HUES48 (cell line): Measurements from ENCODE around the gene ETV6.

ENCODE experiments used
- H3K27ac ChIP-seq: one replicate; pipeline ENCODE4 v1.7.0; 2013; ENCODE audit warnings: low read depth, low read length, inconsistent platforms
- H3K27me3 ChIP-seq: 2 replicates; pipeline ENCODE4 v1.6.1; 2013; ENCODE audit warnings: mild to moderate bottlenecking, low read length; ENCODE audit not compliant: control insufficient read depth, insufficient read depth
- H3K36me3 ChIP-seq: 2 replicates; pipeline ENCODE4 v1.6.1; 2013; ENCODE audit warnings: low read length; ENCODE audit not compliant: control insufficient read depth, insufficient read depth
- H3K4me1 ChIP-seq: 2 replicates; pipeline ENCODE4 v1.6.1; 2013; ENCODE audit warnings: mild to moderate bottlenecking, low read length; ENCODE audit not compliant: control insufficient read depth, insufficient read depth
- H3K4me3 ChIP-seq: 2 replicates; pipeline ENCODE4 v1.5.1; 2013; ENCODE audit warnings: mild to moderate bottlenecking, low read depth, low read length
- H3K9ac ChIP-seq: 2 replicates; pipeline ENCODE4 v1.6.1; 2013; ENCODE audit warnings: mild to moderate bottlenecking, low read depth, low read length, moderate library complexity
- H3K9me3 ChIP-seq: 2 replicates; pipeline ENCODE4 v1.6.1; 2013; ENCODE audit warnings: low read length; ENCODE audit not compliant: control insufficient read depth, insufficient read depth

ETV6 gene

GRCh38 chr12:11794751-11795150 lies 145.3 kb downstream of the ETV6 start:
- Histone ChIP-seq H3K36me3 (no peaks in the 10 kb centered on the region), H3K27ac (no peak overlapping the region), H3K9ac (no peak overlapping the region), H3K27me3 (no peaks in the 10 kb centered on the region), H3K9me3 (no peaks in the 10 kb centered on the region), H3K4me1 (peaks cover 9% of the 10 kb centered on the region), H3K4me3 (no peak overlapping the region)

DNA sequence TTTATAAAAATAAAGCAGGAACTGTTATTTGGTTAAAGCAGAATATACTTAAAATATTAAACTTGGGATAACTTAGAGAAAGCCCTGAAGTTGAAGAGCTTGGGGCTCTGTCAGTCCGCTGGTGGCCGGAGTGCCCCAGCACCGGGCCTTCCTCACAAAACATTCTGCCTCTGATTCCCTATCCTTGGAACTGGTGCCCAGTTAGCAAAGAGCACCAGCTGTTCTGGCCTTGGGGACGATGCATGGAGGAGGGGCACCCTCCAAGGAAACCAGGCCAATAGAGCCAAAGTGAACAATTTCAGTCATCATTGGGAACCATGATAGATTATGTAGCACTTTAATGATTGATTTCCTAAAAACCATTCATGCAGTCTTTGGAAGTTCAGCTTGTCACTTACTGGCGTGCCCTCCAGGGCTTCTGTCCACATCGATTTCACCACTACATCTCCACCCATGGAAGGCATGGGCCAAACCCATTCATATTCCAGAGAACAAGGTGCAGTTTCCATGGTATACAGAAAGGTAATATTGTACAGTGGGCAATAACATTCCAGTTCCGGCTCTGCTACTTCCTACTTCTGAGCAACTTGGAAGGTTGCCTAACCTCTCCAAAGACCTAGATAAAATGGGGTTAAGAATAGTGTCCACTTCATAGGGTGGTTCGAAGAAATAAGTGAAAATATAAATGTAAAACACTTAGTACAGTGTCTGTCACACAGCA lies 145.9 kb downstream of the ETV6 start:
- Histone ChIP-seq H3K27me3 (no peaks in the 10 kb centered on the region), H3K9me3 (no peaks in the 10 kb centered on the region), H3K27ac (no peak overlapping the region), H3K4me3 (no peak overlapping the region), H3K4me1 (peaks cover 9% of the 10 kb centered on the region), H3K36me3 (no peaks in the 10 kb centered on the region), H3K9ac (no peak overlapping the region)

GRCh38 chr12:11795913-11796459 lies 146.5 kb downstream of the ETV6 start:
- no peak overlapping the region for H3K9ac ChIP-seq
- peaks cover 9% of the 10 kb centered on the region for H3K4me1 ChIP-seq
- no peak overlapping the region for H3K4me3 ChIP-seq
- H3K9me3 ChIP-seq, result no peaks in the 10 kb centered on the region
- no peaks in the 10 kb centered on the region for H3K36me3 ChIP-seq
- no peak overlapping the region for H3K27ac ChIP-seq
- H3K27me3 ChIP-seq, result no peaks in the 10 kb centered on the region

DNA sequence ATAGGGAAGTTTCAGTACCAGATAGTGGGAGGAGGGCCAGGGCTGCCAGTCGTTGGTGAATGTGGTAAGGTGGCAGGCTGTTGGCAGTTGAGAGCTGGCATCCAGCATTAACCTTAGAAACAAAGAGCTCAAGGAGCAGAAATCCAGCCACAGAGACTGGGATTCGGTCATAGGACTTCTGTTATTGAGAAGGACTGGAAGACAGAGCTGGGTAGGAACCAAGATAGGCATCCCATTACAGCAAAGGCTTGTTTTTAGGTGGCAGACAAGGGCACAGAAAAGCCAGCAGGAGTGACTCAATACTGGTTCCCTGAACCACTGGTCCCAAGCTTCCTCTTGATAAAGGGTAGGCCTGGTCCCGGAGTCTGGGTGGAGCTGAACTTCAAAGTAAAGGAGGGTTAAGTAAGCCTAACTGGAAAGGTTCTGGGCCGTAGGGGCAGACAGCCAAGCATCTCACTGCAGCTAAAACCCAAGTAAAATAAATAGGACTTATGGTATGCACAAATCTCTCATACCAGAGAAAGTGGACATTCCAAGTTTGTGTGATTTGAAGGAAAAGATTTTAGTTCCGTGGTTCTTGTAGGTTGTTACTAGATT lies 147.9 kb downstream of the ETV6 start:
- no peak overlapping the region for H3K4me3 ChIP-seq
- peaks cover 9% of the 10 kb centered on the region for H3K4me1 ChIP-seq
- H3K9me3 ChIP-seq, result no peaks in the 10 kb centered on the region
- H3K27ac ChIP-seq, result no peak overlapping the region
- no peaks in the 10 kb centered on the region for H3K27me3 ChIP-seq
- H3K36me3 ChIP-seq, result no peaks in the 10 kb centered on the region
- no peak overlapping the region for H3K9ac ChIP-seq

DNA sequence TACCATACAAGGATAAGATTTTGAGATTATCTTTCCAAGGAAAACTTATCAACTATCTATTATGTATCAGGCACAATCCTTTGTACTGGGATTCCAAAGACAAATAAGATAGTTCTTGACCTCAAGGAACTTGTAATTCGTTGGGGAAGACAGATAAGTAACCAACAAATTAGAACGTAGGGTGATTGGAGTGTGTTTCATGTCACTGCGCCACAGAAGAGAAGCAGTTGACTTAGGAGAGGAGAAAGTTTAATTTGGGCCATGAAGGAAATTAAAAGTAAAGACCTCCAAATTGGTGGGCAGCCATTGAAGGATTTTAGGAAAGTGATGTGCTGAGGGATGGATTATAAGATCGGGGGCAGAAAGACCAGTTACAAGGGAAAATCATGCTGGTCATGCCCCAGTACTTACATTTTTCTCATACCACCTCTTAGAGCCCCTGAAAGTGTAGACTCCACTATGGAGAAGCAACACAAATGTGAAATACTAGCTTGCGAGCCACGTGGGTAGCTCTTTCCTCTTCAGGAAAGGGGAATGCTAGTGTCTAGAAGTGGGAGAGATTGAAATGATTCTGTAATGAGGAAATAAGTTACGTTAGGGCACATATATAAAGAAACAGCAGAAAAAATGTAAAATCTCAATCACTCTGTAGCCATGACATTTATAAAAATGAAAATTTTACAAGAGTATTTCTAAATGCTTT lies 148.7 kb downstream of the ETV6 start:
- no peak overlapping the region for H3K27ac ChIP-seq
- no peaks in the 10 kb centered on the region for H3K36me3 ChIP-seq
- H3K9ac ChIP-seq, result no peak overlapping the region
- no peaks in the 10 kb centered on the region for H3K27me3 ChIP-seq
- no peak overlapping the region for H3K4me3 ChIP-seq
- H3K4me1 ChIP-seq, result peaks cover 9% of the 10 kb centered on the region
- no peaks in the 10 kb centered on the region for H3K9me3 ChIP-seq

DNA sequence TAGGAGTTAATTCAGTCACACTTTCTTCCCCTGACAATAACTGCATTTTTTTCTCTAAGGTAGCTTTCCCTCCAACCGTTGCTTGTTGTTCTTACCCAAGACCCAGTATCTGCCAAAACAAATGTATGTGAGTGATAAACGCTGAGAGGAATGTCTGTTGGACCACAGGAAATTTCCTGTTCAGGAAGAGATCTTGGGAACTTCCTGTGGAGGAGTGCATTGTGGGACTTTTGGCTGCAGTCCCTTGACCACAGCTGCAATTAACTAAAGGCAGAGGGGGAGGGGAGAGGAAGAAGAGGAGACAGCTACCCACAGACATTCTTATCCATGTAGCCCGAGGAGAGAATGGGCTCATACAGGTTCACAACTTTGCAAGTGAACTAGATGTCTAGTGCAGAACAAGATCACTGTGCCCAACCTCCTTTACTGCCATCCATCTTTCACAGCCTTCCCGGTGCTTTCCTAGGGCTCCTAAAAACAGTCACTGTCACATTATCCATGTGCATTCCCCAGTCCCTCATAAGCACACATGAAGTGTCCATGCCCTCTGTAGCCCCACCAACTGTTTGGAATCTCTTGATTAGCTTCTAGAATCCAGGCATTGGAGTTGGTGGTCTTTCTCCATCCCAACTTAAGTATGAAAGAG lies 149.5 kb downstream of the ETV6 start:
- no peaks in the 10 kb centered on the region for H3K9me3 ChIP-seq
- no peak overlapping the region for H3K27ac ChIP-seq
- H3K27me3 ChIP-seq, result no peaks in the 10 kb centered on the region
- no peak overlapping the region for H3K9ac ChIP-seq
- H3K36me3 ChIP-seq, result no peaks in the 10 kb centered on the region
- no peak overlapping the region for H3K4me3 ChIP-seq
- peaks cover 9% of the 10 kb centered on the region for H3K4me1 ChIP-seq

- no peak overlapping the region for H3K4me3 ChIP-seq
- H3K4me1 ChIP-seq, result peaks cover 9% of the 10 kb centered on the region
- H3K9ac ChIP-seq, result no peak overlapping the region
- H3K9me3 ChIP-seq, result no peaks in the 10 kb centered on the region
- H3K36me3 ChIP-seq, result no peaks in the 10 kb centered on the region
- H3K27ac ChIP-seq, result no peak overlapping the region
- no peaks in the 10 kb centered on the region for H3K27me3 ChIP-seq
Observed at GRCh38 chr12:11799502-11799873, 150.0 kb downstream of the ETV6 start.

DNA sequence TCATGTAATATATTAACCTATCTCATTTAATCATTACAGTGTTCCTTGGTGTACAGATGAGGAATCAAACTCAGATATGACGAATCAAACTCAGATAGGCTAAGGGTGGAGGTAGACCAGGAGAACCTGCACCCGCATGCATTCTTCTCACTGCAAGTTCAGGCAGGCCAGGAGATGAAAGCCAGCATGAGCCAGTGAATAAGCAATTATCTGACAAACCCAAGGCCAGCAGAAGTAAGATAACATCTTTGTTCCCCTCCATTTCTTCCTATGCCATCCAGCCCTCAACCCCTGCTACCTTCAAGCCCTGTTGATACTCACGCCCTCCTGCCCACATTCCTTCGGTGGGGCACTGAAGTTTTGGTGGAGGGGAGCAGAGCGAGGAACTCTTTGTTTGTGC lies 152.2 kb downstream of the ETV6 start:
- H3K9me3 ChIP-seq, result no peaks in the 10 kb centered on the region
- no peak overlapping the region for H3K9ac ChIP-seq
- peaks cover 6% of the 10 kb centered on the region for H3K4me1 ChIP-seq
- H3K4me3 ChIP-seq, result no peak overlapping the region
- H3K27me3 ChIP-seq, result no peaks in the 10 kb centered on the region
- no peaks in the 10 kb centered on the region for H3K36me3 ChIP-seq
- no peak overlapping the region for H3K27ac ChIP-seq

GRCh38 chr12:11804130-11804529 lies 154.7 kb downstream of the ETV6 start:
- H3K36me3 ChIP-seq, result no peaks in the 10 kb centered on the region

DNA sequence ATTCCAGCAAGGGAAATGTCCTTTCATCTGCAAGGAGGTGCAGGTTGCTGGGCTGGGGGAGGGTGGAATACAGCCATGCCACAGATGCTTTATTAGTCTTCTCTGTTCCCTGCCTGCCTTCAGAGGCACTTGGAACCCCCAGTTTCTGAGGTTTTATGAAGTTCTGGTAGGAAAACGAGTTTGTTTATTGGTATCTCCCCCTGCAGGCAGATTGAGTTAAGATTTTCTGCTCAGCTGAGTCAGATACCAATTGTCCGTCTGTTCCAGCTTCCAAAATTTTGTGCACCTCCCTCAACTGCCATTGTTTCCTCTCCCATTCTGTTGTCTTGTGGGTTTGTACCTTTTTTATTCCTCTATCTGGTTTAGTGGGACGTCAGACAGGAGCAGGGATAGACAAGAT lies 155.6 kb downstream of the ETV6 start:
- Histone ChIP-seq H3K27ac (no peak overlapping the region), H3K9ac (no peak overlapping the region), H3K9me3 (no peaks in the 10 kb centered on the region), H3K36me3 (no peaks in the 10 kb centered on the region), H3K27me3 (no peaks in the 10 kb centered on the region), H3K4me1 (peaks cover 17% of the 10 kb centered on the region), H3K4me3 (no peak overlapping the region)

More at GRCh38 chr12:11804130-11804529, 154.7 kb downstream of the ETV6 start:
- no peaks in the 10 kb centered on the region for H3K27me3 ChIP-seq
- H3K27ac ChIP-seq, result no peak overlapping the region
- no peaks in the 10 kb centered on the region for H3K9me3 ChIP-seq
- peaks cover 17% of the 10 kb centered on the region for H3K4me1 ChIP-seq
- no peak overlapping the region for H3K9ac ChIP-seq
- no peak overlapping the region for H3K4me3 ChIP-seq
